ENCODE data around the gene CAP1.

DNA sequence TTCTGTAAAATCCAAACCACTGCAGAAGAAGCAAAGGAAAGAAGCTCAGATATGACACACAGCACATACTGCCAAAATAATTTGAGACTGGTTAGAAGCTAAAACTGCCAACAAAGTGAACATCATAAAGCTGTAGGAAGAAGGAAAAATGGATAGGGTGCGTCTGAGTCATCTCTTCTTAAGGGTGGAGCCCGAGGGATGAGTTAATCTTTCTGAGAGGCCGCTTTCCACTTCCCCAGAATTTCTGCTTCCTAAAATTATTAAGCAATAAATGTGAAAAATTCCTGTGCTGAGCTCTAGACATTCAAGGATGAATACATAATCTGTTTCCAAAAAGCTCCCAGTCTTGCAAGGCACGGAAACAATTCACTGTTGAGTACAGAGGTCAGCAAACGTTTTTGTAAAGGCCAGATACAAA lies 36.4 kb downstream of the CAP1 start:
- TF ChIP-seq POLR2A (IDR thresholded peaks at IDR 0.05) (no peak), POLR2AphosphoS5 (IDR thresholded peaks at IDR 0.05) (no peak), EP300 (IDR thresholded peaks at IDR 0.05) (no peak)
- TF ChIP-seq, protein P1, sequence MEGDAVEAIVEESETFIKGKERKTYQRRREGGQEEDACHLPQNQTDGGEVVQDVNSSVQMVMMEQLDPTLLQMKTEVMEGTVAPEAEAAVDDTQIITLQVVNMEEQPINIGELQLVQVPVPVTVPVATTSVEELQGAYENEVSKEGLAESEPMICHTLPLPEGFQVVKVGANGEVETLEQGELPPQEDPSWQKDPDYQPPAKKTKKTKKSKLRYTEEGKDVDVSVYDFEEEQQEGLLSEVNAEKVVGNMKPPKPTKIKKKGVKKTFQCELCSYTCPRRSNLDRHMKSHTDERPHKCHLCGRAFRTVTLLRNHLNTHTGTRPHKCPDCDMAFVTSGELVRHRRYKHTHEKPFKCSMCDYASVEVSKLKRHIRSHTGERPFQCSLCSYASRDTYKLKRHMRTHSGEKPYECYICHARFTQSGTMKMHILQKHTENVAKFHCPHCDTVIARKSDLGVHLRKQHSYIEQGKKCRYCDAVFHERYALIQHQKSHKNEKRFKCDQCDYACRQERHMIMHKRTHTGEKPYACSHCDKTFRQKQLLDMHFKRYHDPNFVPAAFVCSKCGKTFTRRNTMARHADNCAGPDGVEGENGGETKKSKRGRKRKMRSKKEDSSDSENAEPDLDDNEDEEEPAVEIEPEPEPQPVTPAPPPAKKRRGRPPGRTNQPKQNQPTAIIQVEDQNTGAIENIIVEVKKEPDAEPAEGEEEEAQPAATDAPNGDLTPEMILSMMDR (IDR thresholded peaks at IDR 0.05): no peak

Data from upper lobe of left lung (tissue), 4 donors.